ENCODE data around the gene ZNF641. TPM values are rescaled to one million over a fixed set of nuclear protein-coding genes. Genes with fewer than 3 reads are reported as not detected.

ZNF641 gene
- total RNA-seq, 1 experiment from 2014 or later, result 12.1 TPM

GRCh38 chr12:48288387-48289268, 62.1 kb downstream of the ZNF641 start:
- ATAC-seq (no peak), DNase-seq (ENCODE audit: low read depth, low spot score) (no peak)
- Histone ChIP-seq H3K4me2 (ENCODE audit: low read length) (no peak overlapping the region), H3K36me3 (ENCODE audit: control insufficient read depth in 1 of 2, insufficient read depth in 2 of 2, low read length in 2 of 2) (no peaks in the 10 kb centered on the region), H3K79me2 (ENCODE audit: insufficient read depth, low read length) (no peaks in the 10 kb centered on the region), H3K9ac (ENCODE audit: low read length) (no peak overlapping the region), H3K27me3 (ENCODE audit: insufficient read depth, low read length) (no peaks in the 10 kb centered on the region), H3K27ac (ENCODE audit: low read depth, low read length) (no peak overlapping the region), H2AFZ (ENCODE audit: low read depth, low read length, poor library complexity, severe bottlenecking) (no peak overlapping the region), H3K9me2 (ENCODE audit: insufficient read depth) (no peaks in the 10 kb centered on the region), H4K20me1 (ENCODE audit: insufficient read depth) (no peaks in the 10 kb centered on the region), H3K9me3 (ENCODE audit: control insufficient read depth in 1 of 2, insufficient read depth in 1 of 2, low read depth in 1 of 2, low read length in 2 of 2) (no peaks in the 10 kb centered on the region), H3K4me3 (replicated peaks in 1 of 2; ENCODE audit: low read depth in 1 of 2, low read length in 2 of 2) (no peak overlapping the region), H3K4me1 (ENCODE audit: control insufficient read depth in 1 of 2, insufficient read depth in 2 of 2, low read length in 2 of 2) (no peaks in the 10 kb centered on the region)
- ChIA-PET RAD21 (ENCODE audit: low non-redundant PET in 1 of 2, low total read pairs in 2 of 2, uncharacterized antibody in 2 of 2, unreplicated experiment in 2 of 2) (interaction anchor here in 1 of 2 experiments (0.6 kb wide), 1 partner anchor 330 kb away, joined by 3 read pairs; no protein-coding TSS in a partner anchor), CTCF (no interaction called here), POLR2A (no interaction called here)
- intact Hi-C loops (cut with micrococcal nuclease), result loop anchor here (10.0 kb wide), 1 partner anchor 166 kb away; no protein-coding TSS in a partner anchor
- BruUV-seq (replicated peaks), result no TSS peak
- TF ChIP-seq FOSL1 (IDR thresholded peaks at IDR 0.05; ENCODE audit: low read depth), result no peak
- no peak for TF ChIP-seq ZFX (IDR thresholded peaks at IDR 0.05)
- no peak for TF ChIP-seq YY1 (IDR thresholded peaks at IDR 0.05; ENCODE audit: extremely low read depth, insufficient replicate concordance, low read depth, low read length)
- no peak for TF ChIP-seq POLR2AphosphoS5 (IDR thresholded peaks at IDR 0.05; ENCODE audit: low read depth, low read length)
- no peak for TF ChIP-seq CBX3 (IDR thresholded peaks at IDR 0.05; ENCODE audit: low read depth)
- no peak for TF ChIP-seq MAX (IDR thresholded peaks at IDR 0.05)
- no peak for TF ChIP-seq ZNF274 (IDR thresholded peaks at IDR 0.05; ENCODE audit: low read depth, low read length)
- TF ChIP-seq SIN3A (IDR thresholded peaks at IDR 0.05; ENCODE audit: low read depth), result no peak

Other genes with a start within 250 kb of the ZNF641 start
- 17.7 TPM for gene SENP1, start 244.8 kb downstream of the ZNF641 start, total RNA-seq (2021; ENCODE audit: unreplicated experiment)
- 144 TPM for gene PFKM, start 231.6 kb downstream of the ZNF641 start, total RNA-seq (2021; ENCODE audit: unreplicated experiment)
- gene ASB8, start 193.4 kb downstream of the ZNF641 start, total RNA-seq (2021; ENCODE audit: unreplicated experiment), result 14.0 TPM
- gene CCDC184, start 167.3 kb downstream of the ZNF641 start, total RNA-seq (2021; ENCODE audit: unreplicated experiment), result 0.34 TPM
- gene OR10AD1, start 147.6 kb downstream of the ZNF641 start, total RNA-seq (2021; ENCODE audit: unreplicated experiment), result not detected
- not detected for gene ANP32D, start 121.6 kb upstream of the ZNF641 start, total RNA-seq (2021; ENCODE audit: unreplicated experiment)
- not detected for gene C12orf54, start 131.6 kb upstream of the ZNF641 start, total RNA-seq (2021; ENCODE audit: unreplicated experiment)
- gene OR8S1, start 174.7 kb upstream of the ZNF641 start, total RNA-seq (2021; ENCODE audit: unreplicated experiment), result not detected
- gene LALBA, start 219.1 kb upstream of the ZNF641 start, total RNA-seq (2021; ENCODE audit: unreplicated experiment), result not detected